ENCODE data around the gene SYTL3. TPM values are rescaled to one million over a fixed set of nuclear protein-coding genes. Genes with fewer than 3 reads are reported as not detected.

Gene SYTL3
- total and polyA plus RNA-seq, 2 of the 8 experiments (the other 6 are each of a cell fraction or from before 2014, with no cell fraction given) = 0.27 to 0.99 TPM

DNA sequence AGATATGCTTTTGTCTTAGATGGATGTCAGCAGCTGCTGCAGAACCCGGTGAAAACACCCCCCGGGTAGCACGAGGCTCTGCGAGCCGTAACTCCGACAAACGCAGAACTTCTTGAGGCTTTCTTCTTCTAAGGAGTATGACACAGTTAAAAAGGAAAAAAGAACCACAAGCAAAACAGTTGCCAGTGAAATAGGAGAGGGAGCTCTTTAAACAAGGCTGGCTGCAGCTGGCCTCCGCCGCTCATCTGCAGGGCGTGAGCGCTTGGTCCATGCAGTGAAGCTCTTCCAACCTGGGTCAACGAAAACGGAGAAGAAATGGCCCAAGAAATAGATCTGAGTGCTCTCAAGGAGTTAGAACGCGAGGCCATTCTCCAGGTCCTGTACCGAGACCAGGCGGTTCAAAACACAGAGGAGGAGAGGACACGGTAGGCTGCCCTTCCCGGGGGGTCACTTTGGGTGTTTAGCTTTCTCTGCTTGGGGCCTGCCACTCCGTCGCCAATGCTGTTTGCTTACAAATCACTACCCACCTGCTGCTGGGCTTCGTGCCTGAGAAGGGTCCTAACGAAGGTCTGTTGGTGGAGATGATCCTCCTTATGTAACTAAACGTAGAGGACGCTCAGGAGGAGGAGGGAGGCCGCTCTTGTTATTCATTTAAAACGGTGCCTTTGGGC is 13.2 kb downstream of the SYTL3 start (continued):
- TF ChIP-seq, protein P1, sequence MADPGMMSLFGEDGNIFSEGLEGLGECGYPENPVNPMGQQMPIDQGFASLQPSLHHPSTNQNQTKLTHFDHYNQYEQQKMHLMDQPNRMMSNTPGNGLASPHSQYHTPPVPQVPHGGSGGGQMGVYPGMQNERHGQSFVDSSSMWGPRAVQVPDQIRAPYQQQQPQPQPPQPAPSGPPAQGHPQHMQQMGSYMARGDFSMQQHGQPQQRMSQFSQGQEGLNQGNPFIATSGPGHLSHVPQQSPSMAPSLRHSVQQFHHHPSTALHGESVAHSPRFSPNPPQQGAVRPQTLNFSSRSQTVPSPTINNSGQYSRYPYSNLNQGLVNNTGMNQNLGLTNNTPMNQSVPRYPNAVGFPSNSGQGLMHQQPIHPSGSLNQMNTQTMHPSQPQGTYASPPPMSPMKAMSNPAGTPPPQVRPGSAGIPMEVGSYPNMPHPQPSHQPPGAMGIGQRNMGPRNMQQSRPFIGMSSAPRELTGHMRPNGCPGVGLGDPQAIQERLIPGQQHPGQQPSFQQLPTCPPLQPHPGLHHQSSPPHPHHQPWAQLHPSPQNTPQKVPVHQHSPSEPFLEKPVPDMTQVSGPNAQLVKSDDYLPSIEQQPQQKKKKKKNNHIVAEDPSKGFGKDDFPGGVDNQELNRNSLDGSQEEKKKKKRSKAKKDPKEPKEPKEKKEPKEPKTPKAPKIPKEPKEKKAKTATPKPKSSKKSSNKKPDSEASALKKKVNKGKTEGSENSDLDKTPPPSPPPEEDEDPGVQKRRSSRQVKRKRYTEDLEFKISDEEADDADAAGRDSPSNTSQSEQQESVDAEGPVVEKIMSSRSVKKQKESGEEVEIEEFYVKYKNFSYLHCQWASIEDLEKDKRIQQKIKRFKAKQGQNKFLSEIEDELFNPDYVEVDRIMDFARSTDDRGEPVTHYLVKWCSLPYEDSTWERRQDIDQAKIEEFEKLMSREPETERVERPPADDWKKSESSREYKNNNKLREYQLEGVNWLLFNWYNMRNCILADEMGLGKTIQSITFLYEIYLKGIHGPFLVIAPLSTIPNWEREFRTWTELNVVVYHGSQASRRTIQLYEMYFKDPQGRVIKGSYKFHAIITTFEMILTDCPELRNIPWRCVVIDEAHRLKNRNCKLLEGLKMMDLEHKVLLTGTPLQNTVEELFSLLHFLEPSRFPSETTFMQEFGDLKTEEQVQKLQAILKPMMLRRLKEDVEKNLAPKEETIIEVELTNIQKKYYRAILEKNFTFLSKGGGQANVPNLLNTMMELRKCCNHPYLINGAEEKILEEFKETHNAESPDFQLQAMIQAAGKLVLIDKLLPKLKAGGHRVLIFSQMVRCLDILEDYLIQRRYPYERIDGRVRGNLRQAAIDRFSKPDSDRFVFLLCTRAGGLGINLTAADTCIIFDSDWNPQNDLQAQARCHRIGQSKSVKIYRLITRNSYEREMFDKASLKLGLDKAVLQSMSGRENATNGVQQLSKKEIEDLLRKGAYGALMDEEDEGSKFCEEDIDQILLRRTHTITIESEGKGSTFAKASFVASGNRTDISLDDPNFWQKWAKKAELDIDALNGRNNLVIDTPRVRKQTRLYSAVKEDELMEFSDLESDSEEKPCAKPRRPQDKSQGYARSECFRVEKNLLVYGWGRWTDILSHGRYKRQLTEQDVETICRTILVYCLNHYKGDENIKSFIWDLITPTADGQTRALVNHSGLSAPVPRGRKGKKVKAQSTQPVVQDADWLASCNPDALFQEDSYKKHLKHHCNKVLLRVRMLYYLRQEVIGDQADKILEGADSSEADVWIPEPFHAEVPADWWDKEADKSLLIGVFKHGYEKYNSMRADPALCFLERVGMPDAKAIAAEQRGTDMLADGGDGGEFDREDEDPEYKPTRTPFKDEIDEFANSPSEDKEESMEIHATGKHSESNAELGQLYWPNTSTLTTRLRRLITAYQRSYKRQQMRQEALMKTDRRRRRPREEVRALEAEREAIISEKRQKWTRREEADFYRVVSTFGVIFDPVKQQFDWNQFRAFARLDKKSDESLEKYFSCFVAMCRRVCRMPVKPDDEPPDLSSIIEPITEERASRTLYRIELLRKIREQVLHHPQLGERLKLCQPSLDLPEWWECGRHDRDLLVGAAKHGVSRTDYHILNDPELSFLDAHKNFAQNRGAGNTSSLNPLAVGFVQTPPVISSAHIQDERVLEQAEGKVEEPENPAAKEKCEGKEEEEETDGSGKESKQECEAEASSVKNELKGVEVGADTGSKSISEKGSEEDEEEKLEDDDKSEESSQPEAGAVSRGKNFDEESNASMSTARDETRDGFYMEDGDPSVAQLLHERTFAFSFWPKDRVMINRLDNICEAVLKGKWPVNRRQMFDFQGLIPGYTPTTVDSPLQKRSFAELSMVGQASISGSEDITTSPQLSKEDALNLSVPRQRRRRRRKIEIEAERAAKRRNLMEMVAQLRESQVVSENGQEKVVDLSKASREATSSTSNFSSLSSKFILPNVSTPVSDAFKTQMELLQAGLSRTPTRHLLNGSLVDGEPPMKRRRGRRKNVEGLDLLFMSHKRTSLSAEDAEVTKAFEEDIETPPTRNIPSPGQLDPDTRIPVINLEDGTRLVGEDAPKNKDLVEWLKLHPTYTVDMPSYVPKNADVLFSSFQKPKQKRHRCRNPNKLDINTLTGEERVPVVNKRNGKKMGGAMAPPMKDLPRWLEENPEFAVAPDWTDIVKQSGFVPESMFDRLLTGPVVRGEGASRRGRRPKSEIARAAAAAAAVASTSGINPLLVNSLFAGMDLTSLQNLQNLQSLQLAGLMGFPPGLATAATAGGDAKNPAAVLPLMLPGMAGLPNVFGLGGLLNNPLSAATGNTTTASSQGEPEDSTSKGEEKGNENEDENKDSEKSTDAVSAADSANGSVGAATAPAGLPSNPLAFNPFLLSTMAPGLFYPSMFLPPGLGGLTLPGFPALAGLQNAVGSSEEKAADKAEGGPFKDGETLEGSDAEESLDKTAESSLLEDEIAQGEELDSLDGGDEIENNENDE (IDR thresholded peaks at IDR 0.05; ENCODE audit: insufficient replicate concordance, low read length) = no peak
- TF ChIP-seq SUZ12 (IDR thresholded peaks at IDR 0.05; ENCODE audit: low read length) = no peak
- no peak for TF ChIP-seq TAF1 (IDR thresholded peaks at IDR 0.05; ENCODE audit: low read depth, low read length)
- no peak for TF ChIP-seq KDM1A (IDR thresholded peaks at IDR 0.05; ENCODE audit: borderline replicate concordance, low read length)
- TF ChIP-seq SP4 (IDR thresholded peaks at IDR 0.05; ENCODE audit: low read length) = no peak
- no peak for TF ChIP-seq BCL11A (IDR thresholded peaks at IDR 0.05; ENCODE audit: low read depth in 2 of 2, low read length in 2 of 2)
- no peak for TF ChIP-seq JUND (IDR thresholded peaks at IDR 0.05; ENCODE audit: low read length)
- no peak for TF ChIP-seq PHF8 (conservative IDR thresholded peaks at IDR 0.05; ENCODE audit: low read depth, low read length)
- TF ChIP-seq YY1 (IDR thresholded peaks at IDR 0.05; ENCODE audit: low read depth, low read length) = no peak
- TF ChIP-seq POLR2A (IDR thresholded peaks at IDR 0.05; ENCODE audit: control extremely low read depth in 1 of 2, low read depth in 2 of 2, low read length in 2 of 2) = no peak
- no peak for TF ChIP-seq JUN (IDR thresholded peaks at IDR 0.05; ENCODE audit: low read depth, low read length)
- no peak for TF ChIP-seq RNF2 (IDR thresholded peaks at IDR 0.05; ENCODE audit: borderline replicate concordance, low read depth, low read length, missing control alignments, poor library complexity, severe bottlenecking)
